ENCODE measurements around the gene ASTN1. TPM values are rescaled to one million over a fixed set of nuclear protein-coding genes. Genes with fewer than 3 reads are reported as not detected.
"Not testable (repeated sequence)": the region's sequence is repeated elsewhere in the genome, so short reads cannot be mapped to it uniquely, and the experiment has no call there.

ASTN1 gene
- total RNA-seq, 2 experiments from 2014 or later = not detected

DNA sequence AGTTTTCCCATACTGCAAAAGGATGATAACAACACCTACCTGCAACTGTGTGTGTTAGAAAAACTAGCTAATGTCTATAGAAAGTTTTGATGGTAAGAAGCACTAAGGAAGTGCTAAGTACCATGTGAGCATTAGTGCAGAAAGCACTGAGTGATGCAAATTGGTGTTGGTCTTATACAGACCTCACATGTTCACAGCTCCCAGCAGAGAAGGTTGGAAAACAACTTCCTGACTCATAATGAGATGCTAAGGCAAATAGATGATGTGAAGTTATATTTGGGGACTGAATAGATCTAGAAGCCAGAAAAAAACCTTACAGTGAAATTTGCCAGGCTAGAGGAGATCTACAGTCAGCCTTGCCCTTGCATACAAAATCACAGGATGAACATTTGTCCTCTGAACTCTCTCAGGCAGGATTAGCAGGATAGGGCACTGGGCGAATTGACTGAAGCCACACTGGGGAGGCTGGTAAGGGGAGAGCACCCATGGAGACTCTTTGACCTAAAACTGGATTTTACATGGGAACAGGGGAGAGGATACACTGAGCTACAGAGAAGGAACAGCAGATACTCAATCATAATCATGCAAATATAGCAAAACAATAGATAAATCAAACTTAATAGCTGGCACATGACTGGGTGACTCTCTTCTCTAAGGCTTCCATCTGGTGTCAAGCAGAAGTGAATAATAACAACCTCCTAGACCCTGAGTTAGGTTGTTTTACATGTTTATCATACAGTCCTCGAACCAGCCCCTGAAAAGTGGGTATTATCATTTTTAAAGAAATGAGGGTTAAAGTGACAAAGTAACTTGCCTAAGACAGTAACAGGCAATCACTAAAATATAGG lies 61.3 kb downstream of the ASTN1 start:
- Mint-ChIP-seq H3K36me3 (no peaks in the 10 kb centered on the region), H3K27ac (no peak overlapping the region)

DNA sequence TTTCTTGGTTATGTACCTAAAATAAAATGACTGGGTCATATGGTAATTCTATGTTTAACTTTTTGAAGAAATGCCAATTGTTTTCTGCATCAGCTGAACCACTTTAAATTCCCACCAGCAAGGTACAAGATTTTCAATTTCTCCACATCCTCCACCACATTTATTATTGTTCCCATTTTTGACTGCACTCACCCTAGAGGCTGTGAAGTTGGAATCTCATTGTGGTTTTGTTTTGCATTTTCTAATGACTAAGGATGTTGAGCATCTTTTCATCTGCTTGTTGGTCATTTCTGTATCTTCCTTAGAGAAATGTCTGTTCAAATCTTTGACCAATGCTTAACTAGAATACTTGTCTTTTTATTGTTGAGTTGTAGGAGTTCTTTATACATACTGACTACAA lies 72.5 kb downstream of the ASTN1 start:
- no peak overlapping the region for H3K27ac Mint-ChIP-seq
- DNase-seq = no peak
- H3K27me3 Mint-ChIP-seq = peaks cover 3% of the 10 kb centered on the region
- H3K9me3 Mint-ChIP-seq = peaks cover 3% of the 10 kb centered on the region
- H3K4me3 Mint-ChIP-seq = no peak overlapping the region
- no peaks in the 10 kb centered on the region for H3K4me1 Mint-ChIP-seq
- no peaks in the 10 kb centered on the region for H3K36me3 Mint-ChIP-seq

More for the DNA sequence above, 61.3 kb downstream of the ASTN1 start:
- no peak for DNase-seq
- no peak overlapping the region for H3K4me3 Mint-ChIP-seq
- no peaks in the 10 kb centered on the region for H3K9me3 Mint-ChIP-seq
- no peaks in the 10 kb centered on the region for H3K27me3 Mint-ChIP-seq
- no peaks in the 10 kb centered on the region for H3K4me1 Mint-ChIP-seq

DNA sequence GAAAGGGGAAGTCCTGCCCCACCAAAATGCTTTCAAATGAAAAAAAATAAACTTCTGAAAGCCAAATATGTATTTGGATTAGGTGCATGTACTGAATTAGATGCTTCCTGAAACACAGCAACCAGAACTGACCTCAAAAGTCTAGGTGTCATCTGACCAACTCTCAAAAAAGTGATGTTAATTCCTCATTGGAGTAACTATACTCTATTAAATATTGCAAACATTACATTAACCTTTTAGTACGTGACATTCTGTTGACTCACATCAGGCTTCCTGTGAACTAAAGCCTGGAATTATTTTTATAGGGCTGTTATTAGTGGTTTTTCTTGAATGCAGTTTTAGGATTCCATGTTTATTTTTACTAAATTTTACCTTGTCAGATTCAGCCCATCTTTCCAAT lies 73.5 kb downstream of the ASTN1 start:
- Mint-ChIP-seq H3K36me3 (no peaks in the 10 kb centered on the region), H3K27ac (no peak overlapping the region), H3K27me3 (no peaks in the 10 kb centered on the region), H3K9me3 (no peaks in the 10 kb centered on the region), H3K4me1 (no peaks in the 10 kb centered on the region), H3K4me3 (no peak overlapping the region)
- DNase-seq = no peak

DNA sequence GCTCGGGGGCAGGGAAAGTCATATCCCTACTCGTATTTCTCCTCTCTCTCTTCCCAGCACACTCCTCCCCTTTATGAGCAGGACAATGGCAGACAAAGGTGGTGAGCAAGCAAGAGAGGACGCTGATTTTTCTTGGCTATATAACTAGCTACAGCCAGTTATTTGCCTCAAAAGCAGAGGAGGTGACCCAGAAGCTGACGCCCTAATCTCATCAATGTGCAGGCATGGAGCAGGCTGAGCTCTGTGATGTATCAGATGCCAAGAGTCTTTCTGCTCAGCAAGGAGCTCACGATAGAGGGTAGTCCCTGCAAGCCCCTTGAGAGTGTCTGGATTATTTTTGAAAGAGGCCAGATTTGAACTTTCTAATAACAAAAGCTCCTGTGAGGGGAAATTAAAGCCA lies 75.5 kb downstream of the ASTN1 start:
- Mint-ChIP-seq H3K4me3 (no peak overlapping the region), H3K4me1 (no peaks in the 10 kb centered on the region), H3K27me3 (peaks cover 3% of the 10 kb centered on the region), H3K27ac (no peak overlapping the region), H3K36me3 (no peaks in the 10 kb centered on the region), H3K9me3 (no peaks in the 10 kb centered on the region)
- DNase-seq = no peak

DNA sequence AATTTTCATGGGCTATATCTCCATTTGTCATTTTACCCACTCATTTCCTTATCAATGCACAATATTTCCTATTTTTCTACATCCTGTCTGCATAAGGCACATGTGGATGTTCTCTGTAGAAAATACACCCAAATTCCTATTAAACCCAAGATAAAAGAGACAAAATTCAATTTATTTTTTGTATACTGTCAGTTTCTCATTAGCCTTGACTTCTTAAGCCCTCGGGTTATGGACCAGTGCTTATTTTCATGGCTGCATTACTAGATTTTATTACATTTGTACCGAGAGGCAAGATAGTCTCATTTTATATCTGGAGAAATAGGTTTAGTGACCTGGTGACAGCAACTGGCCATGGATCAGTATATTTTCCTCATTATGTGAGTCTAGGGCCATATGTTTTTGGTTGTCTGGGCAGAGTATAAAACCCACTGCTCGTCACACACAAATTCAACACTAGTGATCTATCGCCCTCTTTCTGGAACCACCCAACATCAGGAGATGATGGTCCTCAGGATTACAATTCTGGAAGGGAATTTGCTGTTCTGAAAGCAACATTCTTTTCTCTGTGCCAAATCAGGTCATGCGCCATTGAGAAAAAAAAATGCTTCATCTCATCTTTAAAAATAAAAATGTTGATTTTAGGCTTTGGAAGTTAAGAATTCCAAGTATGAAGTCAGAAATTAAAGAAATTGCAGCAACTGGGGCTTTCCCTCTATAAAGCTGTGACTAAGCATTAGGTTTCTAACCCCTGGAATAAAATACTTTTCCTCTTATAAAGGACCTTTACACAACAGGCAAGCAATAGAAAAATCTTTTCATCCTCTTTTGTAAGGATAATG lies 81.4 kb downstream of the ASTN1 start:
- Mint-ChIP-seq H3K9me3 (peaks cover 2% of the 10 kb centered on the region), H3K27me3 (peaks cover 3% of the 10 kb centered on the region), H3K27ac (no peak overlapping the region), H3K36me3 (no peaks in the 10 kb centered on the region), H3K4me1 (no peaks in the 10 kb centered on the region), H3K4me3 (no peak overlapping the region)
- DNase-seq = no peak

- H3K4me1 Mint-ChIP-seq = no peaks in the 10 kb centered on the region
- H3K27me3 Mint-ChIP-seq = peaks cover 7% of the 10 kb centered on the region
- peaks cover 2% of the 10 kb centered on the region for H3K9me3 Mint-ChIP-seq
- no peak overlapping the region for H3K27ac Mint-ChIP-seq
- no peaks in the 10 kb centered on the region for H3K36me3 Mint-ChIP-seq
- DNase-seq = no peak
- H3K4me3 Mint-ChIP-seq = no peak overlapping the region
These were observed 83.9 kb downstream of the ASTN1 start for GRCh38 chr1:177080564-177080963.

GRCh38 chr1:177077734-177078499 lies 86.6 kb downstream of the ASTN1 start:
- H3K27ac Mint-ChIP-seq = no peak overlapping the region
- H3K27me3 Mint-ChIP-seq = peaks cover 4% of the 10 kb centered on the region
- DNase-seq = no peak
- no peaks in the 10 kb centered on the region for H3K36me3 Mint-ChIP-seq
- no peaks in the 10 kb centered on the region for H3K4me1 Mint-ChIP-seq
- no peak overlapping the region for H3K4me3 Mint-ChIP-seq
- peaks cover 2% of the 10 kb centered on the region for H3K9me3 Mint-ChIP-seq

- no peak overlapping the region for H3K27ac Mint-ChIP-seq
- no peaks in the 10 kb centered on the region for H3K36me3 Mint-ChIP-seq
- no peaks in the 10 kb centered on the region for H3K4me1 Mint-ChIP-seq
- no peak overlapping the region for H3K4me3 Mint-ChIP-seq
- H3K9me3 Mint-ChIP-seq = peaks cover 2% of the 10 kb centered on the region
- H3K27me3 Mint-ChIP-seq = peaks cover 4% of the 10 kb centered on the region
- no peak for DNase-seq
These were observed 87.5 kb downstream of the ASTN1 start for GRCh38 chr1:177077006-177077405.

DNA sequence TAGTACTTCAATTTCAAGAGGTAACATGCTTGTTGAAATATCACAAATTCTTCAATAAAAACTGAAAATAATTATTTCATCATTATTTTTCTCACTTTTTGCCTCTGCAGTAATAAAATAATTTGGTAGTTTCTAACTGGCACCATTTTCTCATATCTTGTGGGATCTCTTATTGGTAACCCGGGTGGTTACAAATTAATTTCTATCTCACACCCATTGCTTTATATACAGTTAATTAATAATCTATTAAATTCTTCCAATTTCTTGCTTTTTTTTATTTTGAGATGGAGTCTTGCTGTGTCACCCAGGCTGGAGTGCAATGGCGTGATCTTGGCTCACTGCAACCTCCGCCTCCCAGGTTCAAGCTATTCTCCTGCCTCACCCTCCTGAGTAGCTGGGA lies 89.7 kb downstream of the ASTN1 start:
- not testable (repeated sequence) for H3K4me3 Mint-ChIP-seq, H3K36me3 Mint-ChIP-seq, H3K27ac Mint-ChIP-seq, H3K27me3 Mint-ChIP-seq, H3K4me1 Mint-ChIP-seq, DNase-seq, H3K9me3 Mint-ChIP-seq

- H3K4me1 Mint-ChIP-seq = no peaks in the 10 kb centered on the region
- H3K27me3 Mint-ChIP-seq = no peaks in the 10 kb centered on the region
- H3K36me3 Mint-ChIP-seq = no peaks in the 10 kb centered on the region
- no peak overlapping the region for H3K27ac Mint-ChIP-seq
- H3K4me3 Mint-ChIP-seq = no peak overlapping the region
- H3K9me3 Mint-ChIP-seq = no peaks in the 10 kb centered on the region
- no peak for DNase-seq
These were observed 95.0 kb downstream of the ASTN1 start for GRCh38 chr1:177069490-177069889.

GRCh38 chr1:177067752-177068410 lies 96.6 kb downstream of the ASTN1 start:
- H3K36me3 Mint-ChIP-seq = no peaks in the 10 kb centered on the region
- no peaks in the 10 kb centered on the region for H3K9me3 Mint-ChIP-seq
- H3K27ac Mint-ChIP-seq = no peak overlapping the region
- peaks cover 1% of the 10 kb centered on the region for H3K27me3 Mint-ChIP-seq
- no peak overlapping the region for H3K4me3 Mint-ChIP-seq
- H3K4me1 Mint-ChIP-seq = no peaks in the 10 kb centered on the region
- no peak for DNase-seq

GRCh38 chr1:177065430-177065829 lies 99.1 kb downstream of the ASTN1 start:
- no peaks in the 10 kb centered on the region for H3K4me1 Mint-ChIP-seq
- H3K27ac Mint-ChIP-seq = no peak overlapping the region
- no peak overlapping the region for H3K4me3 Mint-ChIP-seq
- H3K9me3 Mint-ChIP-seq = no peaks in the 10 kb centered on the region
- no peak for DNase-seq
- H3K36me3 Mint-ChIP-seq = no peaks in the 10 kb centered on the region
- peaks cover 3% of the 10 kb centered on the region for H3K27me3 Mint-ChIP-seq

- H3K4me3 Mint-ChIP-seq = no peak overlapping the region
- DNase-seq = no peak
- peaks cover 3% of the 10 kb centered on the region for H3K27me3 Mint-ChIP-seq
- no peaks in the 10 kb centered on the region for H3K36me3 Mint-ChIP-seq
- H3K9me3 Mint-ChIP-seq = peaks cover 1% of the 10 kb centered on the region
- no peaks in the 10 kb centered on the region for H3K4me1 Mint-ChIP-seq
- H3K27ac Mint-ChIP-seq = no peak overlapping the region
These were observed 100.9 kb downstream of the ASTN1 start for GRCh38 chr1:177063648-177064047.

DNA sequence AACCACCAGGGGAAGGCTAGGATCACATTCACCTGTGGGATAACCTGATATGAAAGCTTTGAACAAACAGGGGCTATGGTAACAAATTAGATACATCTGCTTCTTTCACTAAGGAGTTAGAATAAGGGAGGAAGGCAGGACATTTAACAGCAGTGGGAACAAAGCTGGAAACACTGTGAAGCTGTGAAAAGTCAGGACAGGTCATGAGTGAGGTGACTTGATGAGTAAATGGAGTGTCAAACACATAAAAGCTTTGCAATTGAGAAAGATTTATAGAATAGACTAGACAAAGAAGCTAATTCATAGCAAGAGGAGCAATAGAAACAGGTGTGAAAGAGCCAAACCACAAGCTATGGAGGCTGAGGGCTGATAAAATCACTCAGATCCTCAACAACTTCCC lies 110.0 kb downstream of the ASTN1 start:
- Mint-ChIP-seq H3K27me3 (no peaks in the 10 kb centered on the region), H3K36me3 (no peaks in the 10 kb centered on the region), H3K27ac (no peak overlapping the region), H3K9me3 (no peaks in the 10 kb centered on the region), H3K4me1 (no peaks in the 10 kb centered on the region), H3K4me3 (no peak overlapping the region)
- DNase-seq = no peak

GRCh38 chr1:177053648-177054047 lies 110.9 kb downstream of the ASTN1 start:
- no peaks in the 10 kb centered on the region for H3K4me1 Mint-ChIP-seq
- H3K27me3 Mint-ChIP-seq = no peaks in the 10 kb centered on the region
- H3K9me3 Mint-ChIP-seq = no peaks in the 10 kb centered on the region
- no peak overlapping the region for H3K27ac Mint-ChIP-seq
- H3K36me3 Mint-ChIP-seq = no peaks in the 10 kb centered on the region
- DNase-seq = no peak
- no peak overlapping the region for H3K4me3 Mint-ChIP-seq

All from activated naive CD8-positive, alpha-beta T cell treated with anti-CD3 and anti-CD28 coated beads for 36 hours (primary cell).